ENCODE results near the gene FRMD5. TPM values are rescaled to one million over a fixed set of nuclear protein-coding genes. Genes with fewer than 3 reads are reported as not detected.

FRMD5 gene
- polyA plus RNA-seq, 1 experiment, result 5.2 TPM

GRCh38 chr15:43883571-43883970, 311.5 kb downstream of the FRMD5 start:
- POLR2A ChIA-PET, result no interaction called here
- DNase-seq (ENCODE audit: low read depth, low spot score), result no peak
- Histone ChIP-seq H3K4me3 (ENCODE audit: low read depth, low read length) (no peak overlapping the region), H3K27ac (ENCODE audit: low read depth, low read length) (no peak overlapping the region), H3K27me3 (ENCODE audit: control insufficient read depth, insufficient read depth, low read length) (no peaks in the 10 kb centered on the region), H3K9me3 (ENCODE audit: control insufficient read depth, insufficient read depth, low read length) (no peaks in the 10 kb centered on the region)
- CTCF ChIA-PET, result no interaction called here
- TF ChIP-seq, protein P1, sequence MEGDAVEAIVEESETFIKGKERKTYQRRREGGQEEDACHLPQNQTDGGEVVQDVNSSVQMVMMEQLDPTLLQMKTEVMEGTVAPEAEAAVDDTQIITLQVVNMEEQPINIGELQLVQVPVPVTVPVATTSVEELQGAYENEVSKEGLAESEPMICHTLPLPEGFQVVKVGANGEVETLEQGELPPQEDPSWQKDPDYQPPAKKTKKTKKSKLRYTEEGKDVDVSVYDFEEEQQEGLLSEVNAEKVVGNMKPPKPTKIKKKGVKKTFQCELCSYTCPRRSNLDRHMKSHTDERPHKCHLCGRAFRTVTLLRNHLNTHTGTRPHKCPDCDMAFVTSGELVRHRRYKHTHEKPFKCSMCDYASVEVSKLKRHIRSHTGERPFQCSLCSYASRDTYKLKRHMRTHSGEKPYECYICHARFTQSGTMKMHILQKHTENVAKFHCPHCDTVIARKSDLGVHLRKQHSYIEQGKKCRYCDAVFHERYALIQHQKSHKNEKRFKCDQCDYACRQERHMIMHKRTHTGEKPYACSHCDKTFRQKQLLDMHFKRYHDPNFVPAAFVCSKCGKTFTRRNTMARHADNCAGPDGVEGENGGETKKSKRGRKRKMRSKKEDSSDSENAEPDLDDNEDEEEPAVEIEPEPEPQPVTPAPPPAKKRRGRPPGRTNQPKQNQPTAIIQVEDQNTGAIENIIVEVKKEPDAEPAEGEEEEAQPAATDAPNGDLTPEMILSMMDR (IDR thresholded peaks at IDR 0.05; ENCODE audit: low read depth, low read length), result no peak

DNA sequence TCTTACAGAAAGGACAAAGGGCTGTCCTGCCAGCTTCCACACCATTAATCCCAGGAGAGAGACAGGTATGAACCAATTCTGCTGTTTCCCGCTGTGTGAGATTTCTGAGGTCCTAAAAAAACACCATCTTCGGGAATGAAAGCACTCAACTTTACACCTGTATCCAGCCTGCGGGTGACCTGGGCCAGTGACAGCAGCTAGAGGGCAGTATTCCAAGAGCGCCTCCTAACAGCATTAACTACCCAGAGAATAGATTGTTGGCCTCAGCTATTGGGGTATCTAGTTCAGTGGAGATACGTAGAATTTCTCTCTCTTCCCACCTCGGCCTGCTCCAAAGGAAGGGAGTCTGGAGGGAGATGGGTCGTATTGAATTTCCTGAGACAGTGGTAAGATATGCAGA, 313.1 kb downstream of the FRMD5 start:
- no peak overlapping the region for H3K4me3 ChIP-seq (ENCODE audit: low read depth, low read length)
- DNase-seq (ENCODE audit: low read depth, low spot score), result no peak
- no peak overlapping the region for H3K27ac ChIP-seq (ENCODE audit: low read depth, low read length)
- TF ChIP-seq, protein P1 (IDR thresholded peaks at IDR 0.05; ENCODE audit: low read depth, low read length), result peak; percentile 49
- no peaks in the 10 kb centered on the region for H3K27me3 ChIP-seq (ENCODE audit: control insufficient read depth, insufficient read depth, low read length)
- ChIA-PET POLR2A (no interaction called here), CTCF (interaction anchor here (0.6 to 3.0 kb wide), 4 partner anchors 10 to 192 kb away, joined by 4 to 13 read pairs (median 5); no protein-coding TSS in a partner anchor)
- no peaks in the 10 kb centered on the region for H3K9me3 ChIP-seq (ENCODE audit: control insufficient read depth, insufficient read depth, low read length)

- DNase-seq (ENCODE audit: low read depth, low spot score), result no peak
- ChIA-PET CTCF (interaction anchor here (0.6 to 3.0 kb wide), 5 partner anchors 9 to 620 kb away, joined by 3 to 13 read pairs (median 4); no protein-coding TSS in a partner anchor), POLR2A (no interaction called here)
- no peaks in the 10 kb centered on the region for H3K9me3 ChIP-seq (ENCODE audit: control insufficient read depth, insufficient read depth, low read length)
- no peaks in the 10 kb centered on the region for H3K27me3 ChIP-seq (ENCODE audit: control insufficient read depth, insufficient read depth, low read length)
- TF ChIP-seq, protein P1 (IDR thresholded peaks at IDR 0.05; ENCODE audit: low read depth, low read length), result no peak
- H3K4me3 ChIP-seq (ENCODE audit: low read depth, low read length), result no peak overlapping the region
- H3K27ac ChIP-seq (ENCODE audit: low read depth, low read length), result no peak overlapping the region
Measured at GRCh38 chr15:43881245-43881644, 313.8 kb downstream of the FRMD5 start.

- POLR2A ChIA-PET, result no interaction called here
- H3K27ac ChIP-seq (ENCODE audit: low read depth, low read length), result no peak overlapping the region
- H3K27me3 ChIP-seq (ENCODE audit: control insufficient read depth, insufficient read depth, low read length), result no peaks in the 10 kb centered on the region
- no peaks in the 10 kb centered on the region for H3K9me3 ChIP-seq (ENCODE audit: control insufficient read depth, insufficient read depth, low read length)
- H3K4me3 ChIP-seq (ENCODE audit: low read depth, low read length), result no peak overlapping the region
- CTCF ChIA-PET, result interaction anchor here (0.6 to 3.0 kb wide), 5 partner anchors 8 to 621 kb away, joined by 3 to 13 read pairs (median 4); no protein-coding TSS in a partner anchor
- TF ChIP-seq, protein P1 (IDR thresholded peaks at IDR 0.05; ENCODE audit: low read depth, low read length), result no peak
- no peak for DNase-seq (ENCODE audit: low read depth, low spot score)
Measured at GRCh38 chr15:43880406-43881194, 314.5 kb downstream of the FRMD5 start.

Measured in AG04450 (cell line).